ENCODE measurements around the gene DCT.

- TF ChIP-seq EZH2 (optimal IDR thresholded peaks at IDR 0.05; ENCODE audit: low read depth, low read length) (no peak), EZH2phosphoT487 (IDR thresholded peaks at IDR 0.05; ENCODE audit: low read length) (no peak), CTCF (IDR thresholded peaks at IDR 0.05; ENCODE audit: low read length) (no peak)
These were observed 46.3 kb upstream of the DCT start for GRCh38 chr13:94525781-94526180.
